Astrocyte (in vitro differentiated cells and primary cell): Measurements from ENCODE around the gene PBX1.

Experiments
- EZH2 ChIP-seq: IDR thresholded peaks from 2 replicates; pipeline ENCODE4 v1.6.1; 2012; ENCODE audit warnings: mild to moderate bottlenecking, low read length, inconsistent platforms; ENCODE audit not compliant: insufficient read depth
- TF ChIP-seq, protein P1 (sequence below): IDR thresholded peaks from 2 replicates; pipeline ENCODE4 v1.5.1; 2011; ENCODE audit warnings: low read depth, mild to moderate bottlenecking, inconsistent platforms, low read length, moderate library complexity; ENCODE audit not compliant: insufficient read depth

DNA sequence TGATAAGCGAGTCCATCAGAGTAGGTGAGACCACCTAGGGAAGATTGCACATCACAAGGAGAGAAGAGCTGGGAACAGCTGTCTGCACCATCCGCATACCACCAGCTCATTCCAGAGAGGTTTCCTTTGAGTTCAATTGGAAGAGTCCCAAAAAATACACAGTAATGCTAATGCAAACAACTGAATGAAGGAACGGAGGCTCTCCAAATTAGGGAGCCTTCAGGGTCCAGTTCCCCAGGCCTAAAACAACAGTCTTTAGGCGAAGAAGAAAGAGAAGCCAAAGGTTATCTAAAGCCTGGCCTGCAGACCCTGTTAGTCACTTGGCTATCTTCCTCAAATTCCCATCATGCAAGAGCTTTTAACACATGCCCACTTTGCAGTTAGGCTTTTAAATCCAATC is 246.4 kb downstream of the PBX1 start:
- TF ChIP-seq, protein P1, sequence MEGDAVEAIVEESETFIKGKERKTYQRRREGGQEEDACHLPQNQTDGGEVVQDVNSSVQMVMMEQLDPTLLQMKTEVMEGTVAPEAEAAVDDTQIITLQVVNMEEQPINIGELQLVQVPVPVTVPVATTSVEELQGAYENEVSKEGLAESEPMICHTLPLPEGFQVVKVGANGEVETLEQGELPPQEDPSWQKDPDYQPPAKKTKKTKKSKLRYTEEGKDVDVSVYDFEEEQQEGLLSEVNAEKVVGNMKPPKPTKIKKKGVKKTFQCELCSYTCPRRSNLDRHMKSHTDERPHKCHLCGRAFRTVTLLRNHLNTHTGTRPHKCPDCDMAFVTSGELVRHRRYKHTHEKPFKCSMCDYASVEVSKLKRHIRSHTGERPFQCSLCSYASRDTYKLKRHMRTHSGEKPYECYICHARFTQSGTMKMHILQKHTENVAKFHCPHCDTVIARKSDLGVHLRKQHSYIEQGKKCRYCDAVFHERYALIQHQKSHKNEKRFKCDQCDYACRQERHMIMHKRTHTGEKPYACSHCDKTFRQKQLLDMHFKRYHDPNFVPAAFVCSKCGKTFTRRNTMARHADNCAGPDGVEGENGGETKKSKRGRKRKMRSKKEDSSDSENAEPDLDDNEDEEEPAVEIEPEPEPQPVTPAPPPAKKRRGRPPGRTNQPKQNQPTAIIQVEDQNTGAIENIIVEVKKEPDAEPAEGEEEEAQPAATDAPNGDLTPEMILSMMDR, result no peak
- no peak for TF ChIP-seq EZH2
